ENCODE measurements around the gene NTN4.
"Not testable (repeated sequence)": the region's sequence is repeated elsewhere in the genome, so short reads cannot be mapped to it uniquely, and the experiment has no call there.

Gene NTN4

GRCh38 chr12:95774311-95775045 lies 16.1 kb downstream of the NTN4 start:
- Mint-ChIP-seq H3K27me3 (peaks cover 31% of the 10 kb centered on the region), H3K9me3 (peaks cover 5 to 20% of the 10 kb centered on the region in 2 donors), H3K4me3 (no peak overlapping the region), H3K4me1 (no peaks in the 10 kb centered on the region), H3K27ac (no peak overlapping the region)
- ATAC-seq (no peak), DNase-seq (no peak)

GRCh38 chr12:95773320-95773719 lies 17.2 kb downstream of the NTN4 start:
- no peak overlapping the region for H3K27ac Mint-ChIP-seq
- H3K4me1 Mint-ChIP-seq = no peaks in the 10 kb centered on the region
- DNase-seq (no peak), ATAC-seq (no peak)
- H3K9me3 Mint-ChIP-seq = peaks cover 5 to 20% of the 10 kb centered on the region in 2 donors
- no peak overlapping the region for H3K4me3 Mint-ChIP-seq
- peaks cover 39% of the 10 kb centered on the region for H3K27me3 Mint-ChIP-seq

GRCh38 chr12:95767703-95768102 lies 22.9 kb downstream of the NTN4 start:
- Mint-ChIP-seq H3K27ac (no peak overlapping the region), H3K9me3 (no peaks in the 10 kb centered on the region)
- ATAC-seq = no peak

GRCh38 chr12:95766356-95767019 lies 24.1 kb downstream of the NTN4 start:
- H3K27me3 Mint-ChIP-seq = peaks cover 24% of the 10 kb centered on the region
- H3K9me3 Mint-ChIP-seq = no peaks in the 10 kb centered on the region
- H3K27ac Mint-ChIP-seq = no peak overlapping the region
- no peaks in the 10 kb centered on the region for H3K4me1 Mint-ChIP-seq
- ATAC-seq (no peak), DNase-seq (no peak)
- H3K4me3 Mint-ChIP-seq = no peak overlapping the region

More at GRCh38 chr12:95767703-95768102, 22.9 kb downstream of the NTN4 start:
- DNase-seq = no peak
- H3K4me3 Mint-ChIP-seq = no peak overlapping the region
- peaks cover 33% of the 10 kb centered on the region for H3K27me3 Mint-ChIP-seq
- no peaks in the 10 kb centered on the region for H3K4me1 Mint-ChIP-seq

- Mint-ChIP-seq H3K4me3 (no peak overlapping the region), H3K27ac (no peak overlapping the region), H3K9me3 (no peaks in the 10 kb centered on the region), H3K27me3 (peaks cover 33% of the 10 kb centered on the region), H3K4me1 (no peaks in the 10 kb centered on the region)
- no peak for DNase-seq
- ATAC-seq = no peak
Observed at GRCh38 chr12:95764848-95765247, 25.7 kb downstream of the NTN4 start.

GRCh38 chr12:95763809-95764253 lies 26.7 kb downstream of the NTN4 start:
- H3K9me3 Mint-ChIP-seq = no peaks in the 10 kb centered on the region
- no peak for DNase-seq
- H3K27ac Mint-ChIP-seq = no peak overlapping the region
- peaks cover 31% of the 10 kb centered on the region for H3K27me3 Mint-ChIP-seq
- no peaks in the 10 kb centered on the region for H3K4me1 Mint-ChIP-seq
- ATAC-seq = no peak
- no peak overlapping the region for H3K4me3 Mint-ChIP-seq

GRCh38 chr12:95762123-95762785 lies 28.3 kb downstream of the NTN4 start:
- no peak overlapping the region for H3K4me3 Mint-ChIP-seq
- H3K27me3 Mint-ChIP-seq = peaks cover 19% of the 10 kb centered on the region
- DNase-seq = no peak
- H3K27ac Mint-ChIP-seq = no peak overlapping the region
- ATAC-seq = no peak
- H3K4me1 Mint-ChIP-seq = no peaks in the 10 kb centered on the region
- no peaks in the 10 kb centered on the region for H3K9me3 Mint-ChIP-seq

- no peaks in the 10 kb centered on the region for H3K9me3 Mint-ChIP-seq
- H3K4me1 Mint-ChIP-seq = no peaks in the 10 kb centered on the region
- H3K4me3 Mint-ChIP-seq = no peak overlapping the region
- ATAC-seq (no peak), DNase-seq (no peak)
- no peak overlapping the region for H3K27ac Mint-ChIP-seq
- peaks cover 19% of the 10 kb centered on the region for H3K27me3 Mint-ChIP-seq
Observed at GRCh38 chr12:95760371-95760770, 30.2 kb downstream of the NTN4 start.

- Mint-ChIP-seq H3K9me3 (no peaks in the 10 kb centered on the region), H3K4me1 (no peaks in the 10 kb centered on the region), H3K27me3 (peaks cover 19% of the 10 kb centered on the region), H3K4me3 (no peak overlapping the region), H3K27ac (no peak overlapping the region)
- ATAC-seq (no peak), DNase-seq (no peak)
Observed at GRCh38 chr12:95759718-95760117, 30.8 kb downstream of the NTN4 start.

- Mint-ChIP-seq H3K9me3 (no peaks in the 10 kb centered on the region), H3K27ac (no peak overlapping the region), H3K4me3 (no peak overlapping the region), H3K4me1 (no peaks in the 10 kb centered on the region), H3K27me3 (peaks cover 19% of the 10 kb centered on the region)
- no peak for DNase-seq
- no peak for ATAC-seq
Observed at GRCh38 chr12:95759039-95759438, 31.5 kb downstream of the NTN4 start.

GRCh38 chr12:95756362-95756761 lies 34.2 kb downstream of the NTN4 start:
- ATAC-seq (no peak), DNase-seq (no peak)
- Mint-ChIP-seq H3K4me3 (no peak overlapping the region), H3K9me3 (no peaks in the 10 kb centered on the region), H3K4me1 (no peaks in the 10 kb centered on the region), H3K27ac (no peak overlapping the region), H3K27me3 (peaks cover 9% of the 10 kb centered on the region)

GRCh38 chr12:95755261-95755865 lies 35.2 kb downstream of the NTN4 start:
- Mint-ChIP-seq H3K27ac (no peak overlapping the region), H3K27me3 (peaks cover 2% of the 10 kb centered on the region)

GRCh38 chr12:95746062-95746461 lies 44.5 kb downstream of the NTN4 start:
- not testable (repeated sequence) for ATAC-seq, DNase-seq, H3K4me3 Mint-ChIP-seq, H3K27ac Mint-ChIP-seq, H3K4me1 Mint-ChIP-seq
- H3K9me3 Mint-ChIP-seq = peaks cover 10 to 22% of the 10 kb centered on the region in 2 donors
- peaks cover 23% of the 10 kb centered on the region for H3K27me3 Mint-ChIP-seq

More at GRCh38 chr12:95755261-95755865, 35.2 kb downstream of the NTN4 start:
- DNase-seq (no peak), ATAC-seq (no peak)
- Mint-ChIP-seq H3K4me3 (no peak overlapping the region), H3K4me1 (no peaks in the 10 kb centered on the region), H3K9me3 (no peaks in the 10 kb centered on the region)

- peaks cover 10 to 22% of the 10 kb centered on the region in 2 donors for H3K9me3 Mint-ChIP-seq
- DNase-seq = no peak
- no peak overlapping the region for H3K27ac Mint-ChIP-seq
- H3K4me1 Mint-ChIP-seq = no peaks in the 10 kb centered on the region
- no peak overlapping the region for H3K4me3 Mint-ChIP-seq
- H3K27me3 Mint-ChIP-seq = peaks cover 23% of the 10 kb centered on the region
- ATAC-seq = no peak
Observed at GRCh38 chr12:95742586-95742985, 48.0 kb downstream of the NTN4 start.

- peaks cover 10 to 21% of the 10 kb centered on the region in 2 donors for H3K9me3 Mint-ChIP-seq
Observed at GRCh38 chr12:95741635-95742034, 48.9 kb downstream of the NTN4 start.

More at GRCh38 chr12:95741635-95742034, 48.9 kb downstream of the NTN4 start:
- ATAC-seq (no peak), DNase-seq (no peak)
- H3K27ac Mint-ChIP-seq = no peak overlapping the region
- H3K4me3 Mint-ChIP-seq = no peak overlapping the region
- H3K27me3 Mint-ChIP-seq = peaks cover 21% of the 10 kb centered on the region
- no peaks in the 10 kb centered on the region for H3K4me1 Mint-ChIP-seq
